HepG2 (cell line): ENCODE measurements around the gene CKMT1B. TPM values are rescaled to one million over a fixed set of nuclear protein-coding genes. Genes with fewer than 3 reads are reported as not detected.

Experiments used
- ATAC-seq: fragments of 200-7000 bp; cut with Tn5 transposase; 3 replicates; pipeline ENCODE4 v1.9.1; 2020; ENCODE audit warnings: mild to moderate bottlenecking, moderate library complexity
- BruUV-seq: library from RNA; stranded (reverse); fragments of 400-500 nt; replicated peaks from 2 replicates; lab custom pipeline; 2021; lab: Mats Ljungman, UMichigan
- CTCF ChIA-PET: fragments of 300-600 bp; formaldehyde crosslinking; extraction: SDS; loops from one replicate; lab custom pipeline; 2021; ENCODE audit warnings: low total read pairs, inconsistent platforms, low intra/inter-chr PET ratio; lab: Yijun Ruan, JAX
- POLR2A ChIA-PET: fragments of 350-600 bp; sonication (Branson Sonifier 250); formaldehyde crosslinking; loops from one replicate; lab custom pipeline; 2020; ENCODE audit warnings: antibody characterized with exemption, inconsistent platforms; lab: Yijun Ruan, JAX
- DNase-seq: peaks from one replicate; pipeline ENCODE4 v3.0.0-alpha.2; 2015; ENCODE audit warnings: low spot score
- FAIRE-seq: peaks from 3 replicates; lab custom pipeline; 2011; peaks lifted over from hg19 to GRCh38; lab: Jason Lieb, UNC
- H2AFZ ChIP-seq: one replicate; pipeline ENCODE4 v1.6.1; 2011; ENCODE audit warnings: low read length, inconsistent platforms
- H3K27ac ChIP-seq: fragments of 300-600 bp; 3 replicates; pipeline ENCODE4 v1.8.0; 2011; ENCODE audit warnings: mixed run types, mild to moderate bottlenecking, mixed read lengths, low read length, inconsistent platforms; ENCODE audit not compliant: insufficient read depth; ENCODE audit errors: extremely low read length
- H3K27me3 ChIP-seq, 2 experiments: fragments of 200-600 bp in 1 of 2; 2 replicates in 1 of 2; 3 replicates in 1 of 2; pipeline versions ENCODE4 v1.6.0 to v1.8.0; 2011; ENCODE audit warnings: low read length in 2 of 2, mild to moderate bottlenecking in 2 of 2, moderate library complexity in 2 of 2, inconsistent platforms in 1 of 2; ENCODE audit not compliant: insufficient read depth in 2 of 2, control insufficient read depth in 1 of 2
- H3K36me3 ChIP-seq, 2 experiments: fragments of 200-600 bp in 1 of 2; replicated peaks in 1 of 2; 2 replicates in 1 of 2; 3 replicates in 1 of 2; pipeline versions ENCODE4 v1.5.1 to v1.8.0; 2011; ENCODE audit warnings: low read length in 2 of 2, inconsistent platforms in 1 of 2; ENCODE audit not compliant: insufficient read depth in 2 of 2, control insufficient read depth in 1 of 2
- H3K4me1 ChIP-seq: 2 replicates; pipeline ENCODE4 v1.5.1; 2012; ENCODE audit warnings: low read length, inconsistent platforms; ENCODE audit not compliant: insufficient read depth
- H3K4me2 ChIP-seq: 2 replicates; pipeline ENCODE4 v1.6.0; 2011; ENCODE audit warnings: low read depth, low read length, inconsistent platforms
- H3K4me3 ChIP-seq, 3 experiments: fragments of 200-600 bp in 1 of 3; sonication (generic), shearing (Covaris generic) in 1 of 3; replicated peaks in 1 of 3; 2 replicates each; pipeline ENCODE4 v1.5.1; 2011 to 2016; ENCODE audit warnings: low read length in 3 of 3, inconsistent platforms in 2 of 3, low read depth in 2 of 3, mild to moderate bottlenecking in 2 of 3, control low read depth in 1 of 3, mixed read lengths in 1 of 3; ENCODE audit not compliant: insufficient read depth in 1 of 3
- H3K79me2 ChIP-seq: one replicate; pipeline ENCODE4 v1.6.1; 2011; ENCODE audit warnings: low read length, inconsistent platforms; ENCODE audit not compliant: insufficient read depth
- H3K9ac ChIP-seq: 2 replicates; pipeline ENCODE4 v1.6.0; 2011; ENCODE audit warnings: mild to moderate bottlenecking, low read depth, low read length, inconsistent platforms; ENCODE audit not compliant: insufficient read depth
- H3K9me3 ChIP-seq: 2 replicates; pipeline ENCODE4 v1.5.1; 2012; ENCODE audit warnings: mild to moderate bottlenecking, low read length
- H4K20me1 ChIP-seq: 2 replicates; pipeline ENCODE4 v1.6.0; 2011; ENCODE audit warnings: inconsistent platforms, mild to moderate bottlenecking, low read length, moderate library complexity; ENCODE audit not compliant: insufficient read depth
- ASH2L ChIP-seq: fragments of 300-600, 200-600 bp; sonication (generic); IDR thresholded peaks from 2 replicates; pipeline ENCODE4 v1.7.0; 2017; ENCODE audit warnings: low read depth, mild to moderate bottlenecking, moderate library complexity, mixed read lengths, low read length; ENCODE audit not compliant: insufficient read length
- DNMT1 ChIP-seq: sonication (generic); formaldehyde crosslinking; IDR thresholded peaks from 2 replicates; pipeline ENCODE4 v1.5.1; 2020; ENCODE audit warnings: mild to moderate bottlenecking, missing genetic modification reagents
- HOXA3 ChIP-seq: sonication (generic); formaldehyde crosslinking; IDR thresholded peaks from 2 replicates; pipeline ENCODE4 v1.5.0; 2020; ENCODE audit warnings: missing genetic modification reagents
- NR3C1 ChIP-seq: sonication (generic); formaldehyde crosslinking; IDR thresholded peaks from 2 replicates; pipeline ENCODE4 v1.4.0; 2020; ENCODE audit warnings: missing genetic modification reagents
- PHB2 ChIP-seq: fragments of 450-650 bp; IDR thresholded peaks from 2 replicates; pipeline ENCODE4 v1.6.1; 2018; ENCODE audit not compliant: partially characterized antibody
- POLR2AphosphoS2 ChIP-seq: IDR thresholded peaks from 2 replicates; pipeline ENCODE4 v1.6.1; 2011; ENCODE audit warnings: low read depth, low read length, improper control_type of control experiment
- RELA ChIP-seq: sonication (generic); formaldehyde crosslinking; IDR thresholded peaks from 2 replicates; pipeline ENCODE4 v1.4.0; 2020; ENCODE audit warnings: missing genetic modification reagents
- RFXANK ChIP-seq: IDR thresholded peaks from 2 replicates; pipeline ENCODE4 v1.6.1; 2016
- ZBTB34 ChIP-seq: sonication (generic); formaldehyde crosslinking; IDR thresholded peaks from 2 replicates; pipeline ENCODE4 v1.8.0; 2022; ENCODE audit warnings: mild to moderate bottlenecking, missing genetic modification reagents
- ZNF232 ChIP-seq: sonication (generic); formaldehyde crosslinking; IDR thresholded peaks from 2 replicates; pipeline ENCODE4 v1.4.0; 2020; ENCODE audit warnings: missing genetic modification reagents, borderline replicate concordance
- ZSCAN31 ChIP-seq: sonication (generic); formaldehyde crosslinking; IDR thresholded peaks from 2 replicates; pipeline ENCODE4 v1.5.0; 2020; ENCODE audit warnings: low read depth, mild to moderate bottlenecking, missing genetic modification reagents
- WGBS: methylation state at CpG from one replicate; pipeline ENCODE4 v1.1.6; 2017; ENCODE audit warnings: low lambda C conversion rate; 5-methylcytosine and 5-hydroxymethylcytosine counted together
- in situ Hi-C: cut with HindIII; loops from 2 replicates; pipeline ENCODE4 v1.10.0; 2017; ENCODE audit warnings: low pct_unique_long_range_greater_than_20kb; ENCODE audit not compliant: extremely low pct_ligation_motif_present
- intact Hi-C: fragments of 100-400 bp; cut with micrococcal nuclease; formaldehyde crosslinking; loops from one replicate; pipeline ENCODE4 v1.10.0; 2022; ENCODE audit not compliant: unreplicated experiment
- polyA plus RNA-seq, 8 experiments: library from polyadenylated mRNA; depleted of rRNA in 3 of 8; stranded (reverse) in 7 of 8; unstranded in 1 of 8; fragments of >200 nt; fragmentation: Illumina TruSeq in 4 of 8; extraction: Trizol in 4 of 8; gene quantifications; 2 replicates each; pipeline versions ENCODE4 v1.2.1 to v1.2.3, GENCODE V29; 2011 to 2016; ENCODE audit warnings: low read depth in 4 of 8, missing spikeins in 1 of 8, mixed read lengths in 1 of 8; ENCODE audit not compliant: insufficient read depth in 1 of 8
- total RNA-seq, 5 experiments: library from RNA; depleted of rRNA; stranded (reverse); fragments of >200 nt; fragmentation: Illumina TruSeq; extraction: Trizol; gene quantifications; 2 replicates each; pipeline ENCODE4 v1.2.3, GENCODE V29; 2016; ENCODE audit warnings: low read depth in 1 of 5

The CKMT1B gene
- total and polyA plus RNA-seq, 2 of the 13 experiments (the other 11 are each of a cell fraction or from before 2014, with no cell fraction given), result 0.17 to 0.58 TPM

GRCh38 chr15:43547539-43547938 lies 46.3 kb upstream of the CKMT1B start:
- no peak for TF ChIP-seq ZSCAN31
- no peak for TF ChIP-seq RFXANK (CRISPR knock-in tag)
- TF ChIP-seq RELA, result no peak
- TF ChIP-seq HOXA3 (CRISPR knock-in tag), result no peak
- TF ChIP-seq PHB2, result no peak
- TF ChIP-seq ZBTB34 (CRISPR knock-in tag), result no peak
- no peak overlapping the region for H3K4me3 ChIP-seq
- 97% methylated on average over 2 of the region's 2 CpGs for WGBS
- no peaks in the 10 kb centered on the region for H3K4me1 ChIP-seq
- FAIRE-seq (no peak), DNase-seq (no peak), ATAC-seq (no peak)
- POLR2A ChIA-PET, result no interaction called here
- no peaks in the 10 kb centered on the region for H3K27me3 ChIP-seq
- H4K20me1 ChIP-seq, result no peaks in the 10 kb centered on the region
- no peak overlapping the region for H3K9ac ChIP-seq
- CTCF ChIA-PET, result no interaction called here
- no peak overlapping the region for H2AFZ ChIP-seq
- no peak overlapping the region for H3K4me2 ChIP-seq
- no peaks in the 10 kb centered on the region for H3K9me3 ChIP-seq
- in situ Hi-C loops, result no loop called here
- no peaks in the 10 kb centered on the region for H3K79me2 ChIP-seq
- no TSS peak for BruUV-seq
- intact Hi-C loops, result no loop called here
- H3K36me3 ChIP-seq, result no peaks in the 10 kb centered on the region
- H3K27ac ChIP-seq, result no peak overlapping the region

GRCh38 chr15:43550527-43551363 lies 43.1 kb upstream of the CKMT1B start:
- DNase-seq, result no peak
- ChIA-PET POLR2A (no interaction called here), CTCF (no interaction called here)
- no peak for ATAC-seq
- Histone ChIP-seq H4K20me1 (no peaks in the 10 kb centered on the region), H3K4me3 (no peak overlapping the region), H3K9me3 (no peaks in the 10 kb centered on the region), H3K9ac (no peak overlapping the region), H3K79me2 (no peaks in the 10 kb centered on the region), H3K27ac (no peak overlapping the region), H3K4me1 (no peaks in the 10 kb centered on the region), H3K27me3 (no peaks in the 10 kb centered on the region), H3K36me3 (no peaks in the 10 kb centered on the region), H2AFZ (no peak overlapping the region), H3K4me2 (no peak overlapping the region)
- intact Hi-C loops (no loop called here), in situ Hi-C loops (no loop called here)
- WGBS, result 84% methylated on average over 10 of the region's 10 CpGs
- TF ChIP-seq ASH2L (no peak), DNMT1 (CRISPR knock-in tag) (no peak), NR3C1 (CRISPR knock-in tag) (no peak), ZNF232 (CRISPR knock-in tag) (no peak), POLR2AphosphoS2 (no peak)
- BruUV-seq, result no TSS peak
- FAIRE-seq, result no peak
